ENCODE results near the gene KIF7.

DNA sequence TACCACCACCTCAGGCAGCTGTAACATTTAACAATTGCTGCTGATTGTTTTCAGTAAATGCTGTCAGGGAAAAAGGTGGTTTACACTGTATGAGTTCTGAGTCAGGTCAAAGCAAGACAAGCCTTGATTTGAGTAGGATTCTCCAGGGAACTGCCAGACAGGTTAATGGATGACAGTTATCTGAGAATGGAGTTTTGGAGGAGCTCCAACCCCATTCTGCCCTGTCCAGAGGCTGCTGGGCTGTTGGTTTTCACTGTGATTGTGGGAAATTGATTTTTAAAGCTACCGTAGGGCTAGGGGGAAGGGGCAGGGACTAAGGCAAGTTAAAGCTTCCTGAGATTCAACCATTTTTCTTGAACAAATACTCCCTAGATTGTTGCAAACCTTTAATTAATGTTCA lies 40.1 kb downstream of the KIF7 start:
- TF ChIP-seq, protein P1, sequence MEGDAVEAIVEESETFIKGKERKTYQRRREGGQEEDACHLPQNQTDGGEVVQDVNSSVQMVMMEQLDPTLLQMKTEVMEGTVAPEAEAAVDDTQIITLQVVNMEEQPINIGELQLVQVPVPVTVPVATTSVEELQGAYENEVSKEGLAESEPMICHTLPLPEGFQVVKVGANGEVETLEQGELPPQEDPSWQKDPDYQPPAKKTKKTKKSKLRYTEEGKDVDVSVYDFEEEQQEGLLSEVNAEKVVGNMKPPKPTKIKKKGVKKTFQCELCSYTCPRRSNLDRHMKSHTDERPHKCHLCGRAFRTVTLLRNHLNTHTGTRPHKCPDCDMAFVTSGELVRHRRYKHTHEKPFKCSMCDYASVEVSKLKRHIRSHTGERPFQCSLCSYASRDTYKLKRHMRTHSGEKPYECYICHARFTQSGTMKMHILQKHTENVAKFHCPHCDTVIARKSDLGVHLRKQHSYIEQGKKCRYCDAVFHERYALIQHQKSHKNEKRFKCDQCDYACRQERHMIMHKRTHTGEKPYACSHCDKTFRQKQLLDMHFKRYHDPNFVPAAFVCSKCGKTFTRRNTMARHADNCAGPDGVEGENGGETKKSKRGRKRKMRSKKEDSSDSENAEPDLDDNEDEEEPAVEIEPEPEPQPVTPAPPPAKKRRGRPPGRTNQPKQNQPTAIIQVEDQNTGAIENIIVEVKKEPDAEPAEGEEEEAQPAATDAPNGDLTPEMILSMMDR (IDR thresholded peaks at IDR 0.05): no peak
- TF ChIP-seq POLR2A (IDR thresholded peaks at IDR 0.05): no peak
